Activated CD8-positive, alpha-beta memory T cell treated with anti-CD3 and anti-CD28 coated beads for 1 hour (primary cell): ENCODE results near the gene WASF3.
A peak's percentile ranks its signal among the peaks of the same experiment; 100 is the strongest.

Source experiments
- DNase-seq, 2 donors: peaks; one replicate each; pipeline ENCODE4 v3.0.0-alpha.2; 2020; ENCODE audit warnings: low read depth in 1 of 2; ENCODE audit errors: extremely low read depth in 1 of 2

Gene WASF3

GRCh38 chr13:26679411-26680122 is 122.1 kb downstream of the WASF3 start:
- no peak for DNase-seq

- no peak for DNase-seq
Observed at GRCh38 chr13:26680123-26680450, 122.6 kb downstream of the WASF3 start.

GRCh38 chr13:26680572-26680971 is 123.1 kb downstream of the WASF3 start:
- no peak for DNase-seq

GRCh38 chr13:26681036-26681435 is 123.6 kb downstream of the WASF3 start:
- DNase-seq, result no peak

- no peak for DNase-seq
Observed at GRCh38 chr13:26682606-26683005, 125.1 kb downstream of the WASF3 start.

- DNase-seq, result no peak
Observed at GRCh38 chr13:26685606-26686005, 128.1 kb downstream of the WASF3 start.

- no peak for DNase-seq
Observed at GRCh38 chr13:26686285-26686684, 128.8 kb downstream of the WASF3 start.

- no peak for DNase-seq
Observed at GRCh38 chr13:26688286-26688685, 130.8 kb downstream of the WASF3 start.

- no peak for DNase-seq
Observed at GRCh38 chr13:26688980-26689379, 131.5 kb downstream of the WASF3 start.

- DNase-seq, result no peak
Observed at GRCh38 chr13:26693749-26694463, 136.4 kb downstream of the WASF3 start.

- DNase-seq, result no peak
Observed at GRCh38 chr13:26694609-26695359, 137.3 kb downstream of the WASF3 start.

- no peak for DNase-seq
Observed at GRCh38 chr13:26695360-26695705, 137.8 kb downstream of the WASF3 start.

GRCh38 chr13:26695891-26696311 is 138.4 kb downstream of the WASF3 start:
- no peak for DNase-seq

GRCh38 chr13:26697069-26697955 is 139.8 kb downstream of the WASF3 start:
- DNase-seq, result no peak

GRCh38 chr13:26698392-26699196 is 141.1 kb downstream of the WASF3 start:
- peak; percentile 34 to 67 for DNase-seq

- DNase-seq, result no peak
Observed at GRCh38 chr13:26699197-26699490, 141.7 kb downstream of the WASF3 start.

GRCh38 chr13:26705536-26705935 is 148.1 kb downstream of the WASF3 start:
- no peak for DNase-seq

GRCh38 chr13:26706381-26706780 is 148.9 kb downstream of the WASF3 start:
- DNase-seq, result no peak

GRCh38 chr13:26707122-26708006 is 149.9 kb downstream of the WASF3 start:
- DNase-seq, result no peak

GRCh38 chr13:26708007-26708297 is 150.5 kb downstream of the WASF3 start:
- DNase-seq, result no peak
